VCaP (cell line): ENCODE results near the gene CADM3.

Experiments used
- H3K27ac ChIP-seq: fragments of 450-650 bp; 2 replicates; pipeline ENCODE4 v1.5.1; 2017
- CTCF ChIP-seq: fragments of 450-650 bp; conservative IDR thresholded peaks from 2 replicates; pipeline ENCODE4 v1.5.1; 2017; ENCODE audit warnings: mild to moderate bottlenecking, moderate library complexity

The CADM3 gene

GRCh38 chr1:159218649-159219636 is 47.5 kb downstream of the CADM3 start:
- TF ChIP-seq CTCF: no peak

GRCh38 chr1:159222075-159222865 is 50.9 kb downstream of the CADM3 start:
- H3K27ac ChIP-seq: no peak overlapping the region
- TF ChIP-seq CTCF: no peak

More at GRCh38 chr1:159218649-159219636, 47.5 kb downstream of the CADM3 start:
- H3K27ac ChIP-seq: no peak overlapping the region

- H3K27ac ChIP-seq: no peak overlapping the region
- TF ChIP-seq CTCF: no peak
Measured at GRCh38 chr1:159223004-159223403, 51.6 kb downstream of the CADM3 start.

- H3K27ac ChIP-seq: no peak overlapping the region
- TF ChIP-seq CTCF: no peak
Measured at GRCh38 chr1:159228554-159228953, 57.1 kb downstream of the CADM3 start.

DNA sequence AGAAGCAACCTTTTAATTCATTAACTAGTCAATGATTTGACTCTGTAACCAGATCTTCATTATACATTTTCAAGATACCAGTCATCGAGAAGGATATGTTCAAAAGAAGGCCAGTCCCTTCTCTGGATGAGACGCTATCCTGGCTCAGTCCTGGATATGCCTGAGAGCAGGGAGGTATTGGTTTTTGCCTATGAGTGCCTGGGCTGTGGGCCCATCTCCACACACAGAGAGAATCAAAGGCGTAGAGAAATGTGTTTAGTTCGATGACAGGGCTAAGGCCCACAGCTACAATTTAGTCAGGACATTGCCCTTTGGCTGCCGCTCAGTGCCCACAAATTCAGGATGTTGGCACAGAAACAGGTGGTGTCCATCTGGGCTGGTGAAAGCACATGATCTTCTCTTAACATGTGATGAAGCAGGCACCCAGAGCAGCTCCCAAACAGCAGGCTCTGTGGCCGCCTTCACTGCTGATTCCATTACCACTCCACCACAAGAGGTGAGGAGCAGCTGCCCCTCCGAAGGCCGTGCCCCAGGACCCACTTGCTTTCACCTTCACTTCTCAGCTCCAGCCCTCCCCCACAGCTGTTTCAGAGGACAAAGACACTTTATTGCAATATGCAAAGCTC is 58.0 kb downstream of the CADM3 start:
- no peak overlapping the region for H3K27ac ChIP-seq
- no peak for TF ChIP-seq CTCF

DNA sequence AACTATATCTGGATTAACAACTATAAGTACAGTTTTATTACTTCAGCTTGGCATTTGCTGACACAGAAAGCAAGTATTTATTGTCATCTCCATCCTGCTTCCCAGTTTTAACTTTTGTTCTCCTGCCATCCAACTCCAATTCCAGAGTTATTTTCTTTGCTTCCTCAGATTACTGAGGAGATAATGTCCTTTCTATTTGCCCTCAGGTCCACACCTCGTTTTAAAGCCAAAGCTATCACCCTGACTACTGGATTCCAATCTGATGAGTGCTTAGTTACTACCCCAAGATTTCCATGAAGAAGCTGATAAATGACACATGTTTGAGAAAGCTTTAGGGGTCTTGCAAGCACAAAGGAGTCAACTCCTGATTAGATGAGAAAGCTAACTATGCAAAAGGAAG is 58.5 kb downstream of the CADM3 start:
- no peak overlapping the region for H3K27ac ChIP-seq

More for the DNA sequence above, 58.5 kb downstream of the CADM3 start:
- TF ChIP-seq CTCF: no peak
